HG03097 (cell line): Measurements from ENCODE around the gene OR51B4.
"Not testable (repeated sequence)": the region's sequence is repeated elsewhere in the genome, so short reads cannot be mapped to it uniquely, and the experiment has no call there.

ENCODE experiments used
- ATAC-seq: cut with Tn5 transposase; IDR thresholded peaks from one replicate; pipeline ENCODE4 v1.9.1; 2021; ENCODE audit not compliant: unreplicated experiment, low FRiP score

Gene OR51B4

DNA sequence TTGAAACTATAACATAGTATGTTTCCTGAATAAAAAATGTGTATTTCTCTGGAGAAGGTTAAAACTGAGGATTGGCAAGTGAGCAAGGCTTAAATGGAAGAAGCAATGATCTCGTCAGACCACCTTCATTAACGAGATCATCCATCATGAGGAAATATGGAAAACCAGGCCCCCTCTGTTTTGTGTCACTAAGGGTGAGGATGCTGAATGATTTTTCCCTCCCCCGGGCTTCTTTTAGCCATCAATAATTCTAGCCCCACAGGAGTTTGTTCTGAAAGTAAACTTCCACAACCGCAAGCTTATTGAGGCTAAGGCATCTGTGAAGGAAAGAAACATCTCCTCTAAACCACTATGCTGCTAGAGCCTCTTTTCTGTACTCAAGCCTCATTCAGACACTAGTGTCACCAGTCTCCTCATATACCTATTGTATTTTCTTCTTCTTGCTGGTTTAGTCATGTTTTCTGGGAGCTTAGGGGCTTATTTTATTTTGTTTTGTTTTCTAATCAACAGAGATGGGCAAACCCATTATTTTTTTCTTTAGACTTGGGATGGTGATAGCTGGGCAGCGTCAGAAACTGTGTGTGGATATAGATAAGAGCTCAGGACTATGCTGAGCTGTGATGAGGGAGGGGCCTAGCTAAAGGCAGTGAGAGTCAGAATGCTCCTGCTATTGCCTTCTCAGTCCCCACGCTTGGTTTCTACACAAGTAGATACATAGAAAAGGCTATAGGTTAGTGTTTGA is 26.2 kb downstream of the OR51B4 start:
- ATAC-seq = no peak

DNA sequence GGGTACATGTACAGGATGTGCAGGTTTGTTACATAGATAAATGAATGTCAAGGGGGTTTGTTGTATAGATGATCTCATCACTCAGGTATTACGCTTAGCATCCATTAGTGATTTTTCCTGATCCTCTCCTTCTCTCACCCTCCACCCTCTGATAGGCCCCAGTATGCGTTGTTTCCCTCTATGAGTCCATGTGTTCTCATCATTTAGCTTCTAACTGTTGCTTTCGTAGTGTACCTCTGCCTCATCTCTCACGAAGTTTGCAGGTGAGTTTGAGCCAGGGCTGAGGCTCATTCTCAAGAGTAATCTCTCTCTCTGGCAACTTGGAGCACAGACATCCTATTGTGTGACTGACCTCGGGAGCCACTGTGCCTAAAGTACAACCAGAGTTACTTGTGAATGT is 27.4 kb downstream of the OR51B4 start:
- no peak for ATAC-seq

DNA sequence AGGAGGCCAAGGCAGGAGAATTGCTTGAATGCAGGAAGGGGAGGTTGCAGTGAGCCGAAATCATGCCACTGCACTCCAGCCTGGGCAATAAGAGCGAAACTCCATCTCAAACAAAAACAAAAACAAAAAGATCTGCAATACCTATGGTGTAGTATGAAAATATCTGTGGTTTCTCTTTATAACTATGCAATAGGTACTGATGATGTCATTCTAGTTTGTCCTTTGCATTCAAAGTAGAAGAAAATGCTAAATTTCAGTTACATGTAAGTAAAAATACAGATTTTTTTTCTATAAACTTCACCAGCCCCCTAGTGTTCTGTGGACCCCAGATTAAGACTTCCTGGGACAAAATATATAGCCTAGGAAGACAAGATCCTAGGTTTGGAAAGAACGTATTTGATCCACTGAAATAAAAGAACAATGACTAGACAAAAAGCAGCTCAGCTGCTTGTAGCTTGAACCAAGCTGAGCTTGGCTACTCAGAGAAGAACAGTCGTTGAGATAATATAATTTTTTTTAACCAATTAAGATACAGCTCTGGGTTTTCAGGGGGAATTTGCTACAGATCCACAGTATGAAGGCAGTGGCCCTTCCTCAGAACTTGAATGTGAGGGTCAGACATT is 29.2 kb downstream of the OR51B4 start:
- no peak for ATAC-seq

DNA sequence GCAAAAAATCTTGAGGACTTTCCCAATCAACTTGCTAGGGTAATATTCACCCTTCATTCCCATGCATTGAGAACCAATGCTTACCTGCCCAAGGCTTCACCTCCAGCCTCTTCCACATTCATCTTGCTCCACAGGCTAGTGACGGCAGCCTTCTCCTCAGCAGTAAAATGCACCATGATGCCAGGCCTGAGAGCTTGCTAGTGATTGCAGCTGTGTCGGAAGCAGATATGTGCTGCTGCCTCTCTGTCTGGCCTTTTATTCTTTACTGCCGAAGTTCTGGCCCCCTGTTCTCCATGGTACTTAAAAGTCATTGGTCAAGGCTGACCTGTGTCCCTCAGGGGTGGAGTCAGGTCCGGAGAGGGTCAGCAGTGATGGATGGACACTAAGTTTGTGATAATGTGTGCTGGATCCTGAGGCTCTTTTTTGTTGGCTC is 32.0 kb downstream of the OR51B4 start, which contains the start of gene HBE1:
Gene HBE1, minus strand, starts transcription at position 231 of the 433 bp plus-strand sequence. Its CDS starts 55 bp downstream, at position 176.
- no peak for ATAC-seq

DNA sequence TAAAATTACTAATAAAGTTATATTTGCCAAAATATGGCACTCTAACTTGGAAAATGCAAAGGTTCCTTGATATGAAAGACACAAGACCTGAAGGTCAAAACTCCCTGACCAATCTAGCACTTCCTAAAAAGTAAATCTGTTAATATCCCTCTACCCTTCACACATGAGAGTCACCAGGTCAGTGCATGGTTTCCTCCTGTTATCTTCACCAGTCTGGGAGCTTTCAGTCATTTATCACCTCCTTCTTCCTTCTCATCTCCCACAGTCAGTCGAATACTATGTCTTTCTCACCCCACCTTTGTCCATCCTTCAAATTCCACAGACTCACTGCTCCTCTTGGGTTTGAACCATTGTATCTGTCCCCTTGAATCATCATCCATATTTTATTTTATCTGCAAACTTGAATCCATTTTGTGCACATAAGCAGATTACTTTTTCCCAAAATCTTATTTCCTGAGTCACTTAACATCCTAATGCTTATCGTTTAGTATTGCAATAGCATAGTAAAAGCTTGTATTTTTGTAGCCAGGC is 34.6 kb downstream of the OR51B4 start:
- ATAC-seq = no peak

DNA sequence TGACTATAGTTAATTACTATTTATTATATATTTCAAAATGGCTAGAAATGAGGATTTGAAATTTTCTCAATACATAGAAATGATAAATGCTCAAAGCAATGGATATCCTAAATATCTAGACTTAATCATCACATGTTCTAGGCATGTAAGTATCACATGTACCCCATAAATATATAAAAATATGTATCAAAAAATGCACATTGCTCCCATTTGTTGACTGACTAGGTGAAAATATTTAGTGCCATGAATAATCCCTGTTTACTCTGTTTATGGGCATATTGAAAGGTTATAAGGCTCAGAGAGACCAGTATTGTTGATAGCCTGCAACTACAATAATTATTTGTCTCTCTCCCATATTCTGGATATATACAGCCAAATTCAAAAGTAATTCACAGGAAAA is 35.1 kb downstream of the OR51B4 start:
- no peak for ATAC-seq

DNA sequence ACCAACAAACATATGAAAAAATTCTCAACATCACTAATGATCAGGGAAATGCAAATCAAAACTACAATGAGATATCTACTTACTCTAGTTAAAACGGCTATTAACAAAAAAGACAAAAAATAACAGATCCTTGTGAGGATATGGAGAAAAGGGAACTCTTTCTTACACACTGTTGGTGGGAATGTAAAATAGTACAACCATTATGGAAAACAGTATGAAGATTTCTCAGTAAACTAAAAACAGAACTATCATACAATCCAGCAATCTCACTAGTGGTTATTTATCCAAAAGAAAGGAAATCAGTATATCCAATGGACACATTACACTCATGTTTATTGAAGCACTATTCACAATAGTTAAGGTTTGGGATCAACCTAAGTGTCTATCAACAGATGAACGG is 35.9 kb downstream of the OR51B4 start:
- no peak for ATAC-seq

DNA sequence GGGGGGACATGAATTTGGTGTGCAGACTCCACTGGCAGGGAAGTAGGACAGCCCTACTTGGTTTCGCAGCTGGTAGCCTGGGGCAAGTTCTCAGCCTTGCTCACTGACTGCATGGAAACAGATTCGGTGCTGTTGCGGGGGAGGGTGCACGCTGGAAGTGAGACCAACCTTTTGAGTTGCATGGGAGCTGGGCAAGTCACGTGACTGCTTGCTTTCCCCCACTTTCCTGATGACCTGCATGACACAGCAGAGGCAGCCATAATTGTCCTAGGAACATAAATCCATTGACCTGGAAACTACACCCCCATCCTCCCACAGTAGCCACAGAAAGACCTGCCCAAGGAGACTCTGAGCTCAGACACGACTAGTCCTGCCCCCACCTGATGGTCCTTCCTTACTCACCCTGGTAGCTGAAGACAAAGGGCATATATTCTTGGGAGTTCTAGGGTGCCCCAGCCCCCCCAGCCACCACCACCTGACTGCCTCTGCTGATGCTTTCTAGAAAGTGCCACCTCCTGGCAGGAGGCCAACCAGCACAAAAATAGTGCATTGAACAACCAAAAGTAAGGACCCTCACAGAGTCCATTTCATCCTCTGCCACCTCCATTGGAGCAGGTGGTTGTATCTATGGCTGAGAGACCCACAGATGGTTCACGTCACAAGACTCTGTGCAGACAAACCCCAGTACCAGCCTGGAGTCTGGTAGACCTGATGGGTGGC is 43.0 kb downstream of the OR51B4 start:
- ATAC-seq = no peak

DNA sequence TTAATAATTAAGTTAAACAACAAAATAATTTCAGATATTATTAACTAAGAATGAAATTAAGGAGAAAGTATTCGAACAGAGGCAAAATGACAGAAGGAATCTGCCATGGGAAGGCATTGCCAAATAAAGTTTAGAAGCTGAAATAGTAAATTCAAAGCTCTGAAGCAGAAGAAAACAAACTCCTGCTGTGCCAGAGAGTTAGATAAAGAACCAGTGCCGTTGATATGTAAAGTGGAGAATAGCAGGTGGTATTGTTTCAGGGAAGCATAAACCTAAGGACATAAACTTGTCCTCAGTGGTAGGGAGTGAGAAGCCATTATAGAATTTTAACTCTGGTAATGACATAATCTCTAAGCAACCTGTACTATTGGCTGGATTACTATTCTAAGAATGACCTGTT is 44.5 kb downstream of the OR51B4 start:
- no peak for ATAC-seq

DNA sequence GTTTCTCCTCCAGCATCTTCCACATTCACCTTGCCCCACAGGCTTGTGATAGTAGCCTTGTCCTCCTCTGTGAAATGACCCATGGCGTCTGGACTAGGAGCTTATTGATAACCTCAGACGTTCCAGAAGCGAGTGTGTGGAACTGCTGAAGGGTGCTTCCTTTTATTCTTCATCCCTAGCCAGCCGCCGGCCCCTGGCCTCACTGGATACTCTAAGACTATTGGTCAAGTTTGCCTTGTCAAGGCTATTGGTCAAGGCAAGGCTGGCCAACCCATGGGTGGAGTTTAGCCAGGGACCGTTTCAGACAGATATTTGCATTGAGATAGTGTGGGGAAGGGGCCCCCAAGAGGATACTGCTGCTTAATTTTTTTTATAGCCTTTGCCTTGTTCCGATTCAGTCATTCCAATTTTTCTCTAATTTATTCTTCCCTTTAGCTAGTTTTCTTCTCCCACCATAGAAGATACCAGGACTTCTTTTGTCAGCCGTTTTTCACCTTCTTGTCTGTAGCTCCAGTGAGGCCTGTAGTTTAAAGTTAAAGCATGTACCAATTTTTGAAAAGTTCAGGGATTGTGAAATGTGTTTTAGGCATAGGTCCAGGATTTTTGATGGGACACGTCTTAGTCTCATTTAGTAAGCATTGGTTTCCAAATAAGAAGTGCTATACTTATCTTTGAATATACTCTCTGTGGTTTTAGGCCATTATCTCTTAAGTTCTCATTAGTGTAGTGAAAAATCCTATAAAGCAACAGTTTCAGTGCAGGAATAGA is 46.9 kb downstream of the OR51B4 start, which contains the start of gene HBG2:
Gene HBG2, minus strand, starts transcription at position 136 of the 768 bp plus-strand sequence. Its CDS starts 53 bp downstream, at position 83.
- not testable (repeated sequence) for ATAC-seq

DNA sequence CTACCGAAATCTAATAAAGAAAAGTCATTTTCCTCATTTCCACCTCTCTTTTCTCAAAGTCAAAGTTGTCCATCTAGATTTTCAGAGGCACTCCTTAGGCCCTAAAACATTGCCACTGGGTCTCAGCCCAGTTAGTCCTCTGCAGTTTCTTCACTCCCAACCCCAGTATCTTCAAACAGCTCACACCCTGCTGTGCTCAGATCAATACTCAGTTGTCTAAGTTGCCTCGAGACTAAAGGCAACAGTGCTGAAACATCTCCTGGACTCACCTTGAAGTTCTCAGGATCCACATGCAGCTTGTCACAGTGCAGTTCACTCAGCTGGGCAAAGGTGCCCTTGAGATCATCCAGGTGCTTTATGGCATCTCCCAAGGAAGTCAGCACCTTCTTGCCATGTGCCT is 47.7 kb downstream of the OR51B4 start:
- ATAC-seq = not testable (repeated sequence)

DNA sequence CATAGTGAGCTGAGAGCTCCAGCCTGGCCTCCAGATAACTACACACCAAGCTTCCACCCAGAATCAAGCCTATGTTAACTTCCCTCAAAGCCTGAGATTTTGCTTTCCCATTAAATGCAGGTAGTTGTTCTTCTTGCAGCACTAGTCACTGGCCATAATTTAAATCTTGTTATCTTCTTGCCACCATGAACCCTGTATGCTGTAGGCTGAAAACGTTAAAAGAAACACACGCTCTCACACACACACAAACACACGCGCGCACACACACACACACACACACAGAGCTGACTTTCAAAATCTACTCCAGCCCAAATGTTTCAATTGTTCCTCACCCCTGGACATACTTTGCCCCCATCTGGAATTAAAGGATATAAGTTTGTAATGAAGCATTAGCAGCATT is 48.3 kb downstream of the OR51B4 start:
- ATAC-seq = not testable (repeated sequence)

DNA sequence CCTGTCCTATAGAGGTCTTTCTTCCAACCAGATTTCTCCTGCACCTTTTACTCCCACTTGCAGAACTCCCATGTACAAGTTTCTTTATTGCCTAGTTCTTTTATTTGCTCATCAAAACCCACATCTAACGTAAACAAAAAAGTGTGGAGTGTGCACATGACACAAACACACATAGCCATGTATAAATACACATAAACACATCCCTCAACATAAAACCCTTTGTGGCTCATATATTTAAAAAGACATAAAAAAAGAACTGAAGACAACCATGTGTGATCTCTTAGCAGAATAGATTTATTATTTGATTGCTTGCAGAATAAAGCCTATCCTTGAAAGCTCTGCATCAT is 48.9 kb downstream of the OR51B4 start:
- ATAC-seq = no peak

DNA sequence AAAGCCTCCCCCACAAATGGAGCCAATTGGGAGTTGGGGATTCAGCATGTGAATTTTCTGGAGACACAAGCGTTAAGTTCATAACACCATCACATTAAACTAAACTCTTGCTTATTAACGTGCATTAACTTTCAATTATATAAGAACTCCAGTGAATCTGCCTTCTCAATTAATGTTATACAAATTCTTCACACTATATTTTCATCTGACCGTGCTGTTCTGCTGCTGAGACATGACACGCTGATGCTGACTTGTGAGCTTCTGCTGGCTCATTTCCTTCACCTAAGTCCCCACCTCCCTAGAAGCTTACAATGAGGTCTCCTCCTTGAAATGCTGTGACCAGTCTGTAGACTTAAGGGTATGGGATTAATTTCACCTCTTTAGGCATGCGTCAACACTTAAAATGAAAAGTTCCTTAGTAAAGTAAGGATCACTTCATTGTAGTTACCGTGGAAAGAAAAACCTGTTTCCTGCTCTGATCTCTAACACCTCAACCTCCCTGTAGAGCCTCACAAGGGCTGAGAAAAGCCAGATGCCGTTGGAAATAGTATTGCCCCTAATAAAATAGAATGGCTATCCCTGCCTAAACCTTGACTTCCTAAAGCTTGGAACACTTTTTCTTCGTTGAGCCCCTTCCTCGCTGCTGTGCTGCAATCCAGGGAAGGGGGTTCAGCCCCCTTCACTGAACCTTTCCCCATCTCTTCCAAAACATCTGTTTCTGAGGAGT is 49.4 kb downstream of the OR51B4 start:
- no peak for ATAC-seq

DNA sequence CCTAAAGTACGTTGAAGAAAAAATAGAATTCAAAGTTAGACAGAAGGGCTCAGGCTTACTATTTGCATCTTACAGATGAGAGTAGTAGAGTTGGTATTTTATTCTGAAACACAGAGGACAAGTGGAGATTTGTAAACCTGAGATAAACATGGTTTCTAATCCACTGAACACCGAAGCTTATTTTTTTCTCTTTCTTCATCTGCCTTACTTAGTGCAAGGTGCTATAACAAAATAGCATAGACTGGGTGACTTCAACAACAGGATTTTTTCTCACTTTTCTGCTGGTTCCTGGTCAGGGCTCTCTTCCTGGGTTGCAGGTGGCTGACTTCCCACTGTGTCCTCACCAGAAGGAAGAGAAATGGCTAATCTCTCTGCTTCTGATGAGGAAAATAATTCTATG is 50.0 kb downstream of the OR51B4 start:
- no peak for ATAC-seq
